Astrocyte of the spinal cord (primary cell): Measurements from ENCODE around the gene RAB20.

Experiments used
- DNase-seq: peaks from one replicate; pipeline ENCODE4 v3.0.0; 2011; ENCODE audit warnings: low read depth, low spot score
- H3K4me3 ChIP-seq: 2 replicates; pipeline ENCODE4 v1.5.1; 2011; ENCODE audit warnings: low read depth, mild to moderate bottlenecking, low read length, moderate library complexity
- CTCF ChIP-seq: IDR thresholded peaks from 2 replicates; pipeline ENCODE4 v1.5.1; 2012; ENCODE audit warnings: low read depth, mild to moderate bottlenecking, low read length, inconsistent platforms
- in situ Hi-C: cut with HindIII; loops from 2 replicates; pipeline ENCODE4 v1.10.0; 2017; ENCODE audit warnings: low sequenced_read_pairs

The RAB20 gene

DNA sequence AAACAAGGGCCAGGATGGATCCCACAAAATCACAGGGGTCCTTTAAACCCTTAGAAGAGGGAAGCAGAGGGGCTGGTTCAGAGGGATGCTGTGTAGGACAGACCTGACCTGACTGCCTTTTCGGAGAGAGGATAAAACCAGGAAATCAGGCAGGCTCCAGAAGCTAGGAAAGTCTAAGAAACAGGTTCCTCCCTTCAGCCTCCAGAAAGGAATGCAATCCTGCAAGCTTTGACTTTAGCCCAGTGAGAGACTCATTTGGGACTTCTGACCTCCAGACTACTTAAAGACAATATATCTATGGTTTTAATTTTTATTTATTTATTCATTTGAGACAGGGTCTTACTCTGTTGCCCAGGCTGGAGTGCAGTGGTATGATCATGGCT, 5.3 kb downstream of the RAB20 start:
- no peak overlapping the region for H3K4me3 ChIP-seq
- in situ Hi-C loops, result no loop called here
- DNase-seq, result no peak
- no peak for TF ChIP-seq CTCF

DNA sequence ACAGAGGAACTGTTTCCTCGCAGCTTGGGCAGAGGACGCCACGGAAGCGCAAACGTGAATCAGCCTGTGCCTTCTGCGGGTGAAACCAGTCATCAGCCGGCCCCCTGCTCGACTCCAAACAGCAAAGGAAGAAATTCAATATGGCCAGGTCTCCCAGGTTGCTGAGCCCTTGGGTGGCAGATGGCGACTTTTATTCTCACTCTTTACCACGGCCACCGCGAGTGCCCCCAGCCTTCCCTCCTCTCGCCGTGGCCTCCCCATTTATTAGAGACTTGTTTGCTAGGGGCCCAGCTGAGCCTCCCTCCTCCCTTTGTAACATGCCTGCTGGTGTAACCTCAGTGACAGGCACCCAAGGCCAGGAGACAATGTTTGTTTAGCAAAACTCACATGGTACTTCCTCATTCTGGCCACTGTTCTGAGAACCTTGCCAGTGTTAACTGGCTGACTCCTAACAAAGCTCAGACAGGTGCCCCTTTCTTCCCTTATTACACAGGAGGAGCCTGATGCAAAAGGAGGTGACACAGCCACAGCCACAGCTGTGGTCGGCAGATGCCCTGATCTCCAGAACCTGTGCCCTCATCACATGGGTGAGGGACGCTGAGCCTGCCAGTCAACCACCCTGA, 5.8 kb downstream of the RAB20 start:
- H3K4me3 ChIP-seq, result no peak overlapping the region
- no peak for DNase-seq
- no peak for TF ChIP-seq CTCF
- in situ Hi-C loops, result no loop called here

- no peak for TF ChIP-seq CTCF
- DNase-seq, result no peak
- in situ Hi-C loops, result no loop called here
- no peak overlapping the region for H3K4me3 ChIP-seq
These were observed 6.6 kb downstream of the RAB20 start for GRCh38 chr13:110554946-110555345.

DNA sequence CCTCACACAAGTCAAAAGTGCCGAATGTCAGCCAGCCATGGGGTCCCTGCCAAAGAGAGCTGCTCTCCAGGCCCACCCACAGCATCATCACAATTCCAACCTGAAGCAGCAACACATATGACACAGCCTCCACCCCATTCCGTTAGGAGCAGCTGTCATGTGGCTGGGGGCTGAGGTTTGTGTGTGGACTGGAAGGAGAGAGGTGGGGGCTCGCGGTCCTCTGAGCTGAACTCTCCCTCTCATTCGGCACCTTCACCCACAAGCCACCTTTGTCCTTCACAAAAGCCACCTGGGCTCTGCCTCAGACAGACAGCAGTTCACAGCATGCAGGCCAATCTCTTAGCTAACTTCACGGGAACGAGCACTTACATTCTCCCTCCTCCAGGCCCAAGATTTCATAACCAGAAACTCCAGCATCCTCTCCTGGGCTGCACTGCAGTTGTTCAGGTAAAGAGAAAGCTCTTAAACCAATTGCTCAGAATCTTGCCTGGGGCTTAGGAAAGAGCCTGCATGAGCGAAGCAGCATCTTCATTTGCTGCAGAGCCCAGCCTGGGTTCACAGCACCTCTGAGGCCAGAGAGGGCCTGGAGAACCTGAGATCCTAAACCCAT, 7.2 kb downstream of the RAB20 start:
- no peak overlapping the region for H3K4me3 ChIP-seq
- DNase-seq, result no peak
- in situ Hi-C loops, result no loop called here
- TF ChIP-seq CTCF, result no peak

GRCh38 chr13:110553417-110553816, 8.1 kb downstream of the RAB20 start:
- no peak for DNase-seq
- H3K4me3 ChIP-seq, result no peak overlapping the region
- no peak for TF ChIP-seq CTCF
- in situ Hi-C loops, result no loop called here

DNA sequence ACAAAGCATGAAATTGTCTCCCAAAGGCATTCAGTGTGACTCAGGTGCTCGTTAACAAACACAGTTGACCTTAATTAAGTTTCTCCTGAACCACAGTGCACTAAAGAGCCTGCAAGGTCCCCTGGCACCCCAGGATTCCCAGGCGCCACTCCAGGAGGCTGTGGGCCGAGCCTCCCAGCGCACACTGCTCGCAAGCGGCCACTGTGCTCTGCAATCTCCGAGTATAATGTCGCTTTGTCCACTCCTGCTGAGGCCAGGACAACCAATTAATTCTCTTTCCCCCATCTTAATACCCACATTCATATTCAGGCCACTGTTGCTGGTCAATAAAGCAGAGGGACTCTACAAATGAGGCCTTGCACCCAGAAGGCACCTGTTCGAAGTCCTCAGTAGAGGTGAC, 8.8 kb downstream of the RAB20 start:
- no peak for TF ChIP-seq CTCF
- H3K4me3 ChIP-seq, result no peak overlapping the region
- in situ Hi-C loops, result no loop called here
- no peak for DNase-seq
